Adrenal gland (tissue), 5 donors: ENCODE results near the gene OR10A6.

Experiments
- POLR2A ChIP-seq, 2 donors: fragments of 450-650 bp; IDR thresholded peaks; one replicate each; pipeline ENCODE4 v1.6.1; 2017; ENCODE audit warnings: antibody characterized with exemption in 2 of 2, mild to moderate bottlenecking in 2 of 2, moderate library complexity in 1 of 2
- TF ChIP-seq, protein P1 (sequence below), 6 experiments: fragments of 450-650 bp in 4 of 6; fragments of 200-600 bp in 2 of 6; sonication (generic) in 1 of 6; IDR thresholded peaks; 1 replicate in 5 of 6; 2 replicates in 1 of 6; pipeline versions ENCODE4 v1.5.1 to v1.8.0; 2016 to 2021; ENCODE audit warnings: antibody characterized with exemption in 6 of 6, mild to moderate bottlenecking in 2 of 6, moderate library complexity in 1 of 6
- donor health status: DM: no; HTN: no; CAD: no.

DNA sequence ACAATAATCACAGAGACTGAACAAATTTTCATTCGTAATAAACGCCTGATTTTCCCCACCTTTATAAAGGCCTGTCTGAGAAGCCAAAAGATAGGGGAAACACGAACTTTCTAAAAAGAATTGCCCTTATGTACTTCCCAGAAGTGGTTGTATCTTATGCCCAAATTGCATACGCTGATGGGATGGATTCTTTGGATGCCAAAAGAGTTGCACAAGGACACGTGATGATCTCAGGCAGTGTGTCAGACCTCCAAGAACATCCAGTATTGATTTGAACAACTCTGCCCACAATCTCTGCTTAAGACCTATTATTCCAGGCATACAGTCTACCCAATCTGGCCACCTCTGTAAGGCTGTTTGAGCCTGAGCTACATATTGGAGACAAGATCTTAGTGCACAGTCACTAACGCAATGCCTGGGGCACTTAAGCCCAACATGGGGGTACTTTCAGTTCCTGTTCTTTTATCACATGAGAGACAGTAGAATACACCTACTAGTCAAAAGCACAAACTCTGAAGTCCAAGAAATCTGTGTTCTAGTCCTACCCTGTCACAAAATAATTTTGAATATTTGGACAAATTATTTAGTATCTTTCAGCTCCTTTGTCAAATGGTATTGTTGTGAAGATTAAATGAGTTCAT is 38.9 kb downstream of the OR10A6 start:
- TF ChIP-seq, protein P1, sequence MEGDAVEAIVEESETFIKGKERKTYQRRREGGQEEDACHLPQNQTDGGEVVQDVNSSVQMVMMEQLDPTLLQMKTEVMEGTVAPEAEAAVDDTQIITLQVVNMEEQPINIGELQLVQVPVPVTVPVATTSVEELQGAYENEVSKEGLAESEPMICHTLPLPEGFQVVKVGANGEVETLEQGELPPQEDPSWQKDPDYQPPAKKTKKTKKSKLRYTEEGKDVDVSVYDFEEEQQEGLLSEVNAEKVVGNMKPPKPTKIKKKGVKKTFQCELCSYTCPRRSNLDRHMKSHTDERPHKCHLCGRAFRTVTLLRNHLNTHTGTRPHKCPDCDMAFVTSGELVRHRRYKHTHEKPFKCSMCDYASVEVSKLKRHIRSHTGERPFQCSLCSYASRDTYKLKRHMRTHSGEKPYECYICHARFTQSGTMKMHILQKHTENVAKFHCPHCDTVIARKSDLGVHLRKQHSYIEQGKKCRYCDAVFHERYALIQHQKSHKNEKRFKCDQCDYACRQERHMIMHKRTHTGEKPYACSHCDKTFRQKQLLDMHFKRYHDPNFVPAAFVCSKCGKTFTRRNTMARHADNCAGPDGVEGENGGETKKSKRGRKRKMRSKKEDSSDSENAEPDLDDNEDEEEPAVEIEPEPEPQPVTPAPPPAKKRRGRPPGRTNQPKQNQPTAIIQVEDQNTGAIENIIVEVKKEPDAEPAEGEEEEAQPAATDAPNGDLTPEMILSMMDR (IDR thresholded peaks at IDR 0.05), result no peak
- TF ChIP-seq POLR2A (IDR thresholded peaks at IDR 0.05), result no peak
